COLO829 (cell line): ENCODE results near the gene CYP2W1.
"Not testable (repeated sequence)": the region's sequence is repeated elsewhere in the genome, so short reads cannot be mapped to it uniquely, and the experiment has no call there.

ENCODE experiments used
- DNase-seq: peaks from one replicate; pipeline ENCODE4 v3.0.0; 2012; ENCODE audit warnings: low spot score

CYP2W1 gene

DNA sequence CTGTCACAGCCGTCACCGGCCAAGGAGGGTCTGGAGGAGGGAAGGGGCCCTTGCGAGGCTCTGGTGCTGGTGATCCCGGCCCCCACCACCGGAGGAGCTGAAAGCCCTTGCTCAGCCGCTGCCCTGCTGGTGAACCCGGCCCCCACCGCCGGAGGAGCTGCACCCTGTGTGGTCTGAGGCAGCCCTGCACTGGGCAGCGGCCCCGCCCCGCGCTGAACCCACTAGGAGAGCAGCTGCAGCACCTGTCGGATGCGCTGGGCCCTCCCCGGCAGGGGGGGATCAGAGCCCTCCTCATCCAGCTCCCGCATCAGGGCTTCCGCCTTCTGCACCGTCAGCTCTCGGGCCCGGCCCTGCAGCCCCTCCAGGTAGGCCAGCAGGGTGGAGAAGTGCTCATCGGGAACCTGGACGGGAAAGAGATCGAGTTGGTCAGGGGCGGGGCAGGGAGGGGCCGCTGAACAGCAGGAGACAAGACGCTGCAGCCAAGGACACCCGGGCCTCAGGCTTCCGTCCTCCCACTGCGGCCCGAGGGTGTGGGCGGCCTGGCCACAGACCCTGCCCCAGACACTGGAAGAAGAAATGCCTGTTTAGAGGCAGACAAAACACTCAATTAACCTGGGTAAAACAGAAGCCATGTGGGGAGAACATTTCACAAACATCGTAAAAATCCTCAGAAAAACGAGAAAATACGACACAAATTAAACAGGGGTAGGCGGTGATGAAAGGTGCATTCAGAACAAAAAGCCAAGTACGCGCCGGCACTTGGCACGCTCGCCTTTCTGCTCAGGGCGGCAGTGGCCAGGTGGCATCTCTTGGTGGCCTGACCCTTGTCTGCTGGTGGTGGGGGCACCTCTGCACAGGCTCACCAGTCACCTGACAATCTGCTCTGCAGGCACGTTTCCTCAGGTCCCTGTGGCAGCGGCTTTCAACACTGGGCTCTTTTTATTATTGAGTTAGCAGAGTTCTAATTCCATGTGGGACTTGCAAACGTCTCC is 14.7 kb downstream of the CYP2W1 start:
- no peak for DNase-seq

DNA sequence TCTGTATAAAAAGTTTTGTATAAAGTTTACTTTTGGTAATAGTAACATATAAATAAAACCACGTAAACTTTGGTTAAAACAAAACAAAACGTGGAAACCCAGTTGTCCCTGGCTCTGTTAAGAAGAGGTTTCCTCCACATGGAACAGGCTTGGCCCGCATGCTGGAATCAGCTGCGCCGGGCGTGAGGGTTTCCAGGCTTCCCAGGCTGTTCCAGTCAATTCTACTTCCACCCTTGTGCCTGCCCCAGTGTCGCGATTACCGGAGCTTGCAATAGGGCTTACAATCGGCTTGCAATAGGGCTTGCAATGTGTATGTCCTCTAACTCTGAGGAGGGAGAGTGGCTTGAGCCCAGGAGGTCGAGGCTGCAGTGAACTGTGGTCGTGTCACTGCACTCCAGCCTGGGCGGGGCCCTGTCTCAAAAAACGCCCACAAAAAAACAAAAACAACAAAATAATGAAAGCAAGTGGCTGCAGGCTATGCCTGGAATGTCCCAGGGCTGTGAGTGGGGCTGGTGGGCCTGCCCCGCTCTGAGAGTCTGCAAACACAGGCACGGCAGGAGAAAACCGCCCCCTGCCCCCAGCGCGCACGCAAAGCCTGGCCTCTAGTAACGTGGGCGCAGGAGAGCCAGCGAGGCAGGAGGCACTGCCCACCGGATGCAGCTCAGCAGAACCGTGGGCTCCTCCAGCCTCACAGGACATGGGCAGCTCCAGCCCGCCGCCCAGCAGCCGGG is 16.3 kb downstream of the CYP2W1 start:
- DNase-seq: no peak

DNA sequence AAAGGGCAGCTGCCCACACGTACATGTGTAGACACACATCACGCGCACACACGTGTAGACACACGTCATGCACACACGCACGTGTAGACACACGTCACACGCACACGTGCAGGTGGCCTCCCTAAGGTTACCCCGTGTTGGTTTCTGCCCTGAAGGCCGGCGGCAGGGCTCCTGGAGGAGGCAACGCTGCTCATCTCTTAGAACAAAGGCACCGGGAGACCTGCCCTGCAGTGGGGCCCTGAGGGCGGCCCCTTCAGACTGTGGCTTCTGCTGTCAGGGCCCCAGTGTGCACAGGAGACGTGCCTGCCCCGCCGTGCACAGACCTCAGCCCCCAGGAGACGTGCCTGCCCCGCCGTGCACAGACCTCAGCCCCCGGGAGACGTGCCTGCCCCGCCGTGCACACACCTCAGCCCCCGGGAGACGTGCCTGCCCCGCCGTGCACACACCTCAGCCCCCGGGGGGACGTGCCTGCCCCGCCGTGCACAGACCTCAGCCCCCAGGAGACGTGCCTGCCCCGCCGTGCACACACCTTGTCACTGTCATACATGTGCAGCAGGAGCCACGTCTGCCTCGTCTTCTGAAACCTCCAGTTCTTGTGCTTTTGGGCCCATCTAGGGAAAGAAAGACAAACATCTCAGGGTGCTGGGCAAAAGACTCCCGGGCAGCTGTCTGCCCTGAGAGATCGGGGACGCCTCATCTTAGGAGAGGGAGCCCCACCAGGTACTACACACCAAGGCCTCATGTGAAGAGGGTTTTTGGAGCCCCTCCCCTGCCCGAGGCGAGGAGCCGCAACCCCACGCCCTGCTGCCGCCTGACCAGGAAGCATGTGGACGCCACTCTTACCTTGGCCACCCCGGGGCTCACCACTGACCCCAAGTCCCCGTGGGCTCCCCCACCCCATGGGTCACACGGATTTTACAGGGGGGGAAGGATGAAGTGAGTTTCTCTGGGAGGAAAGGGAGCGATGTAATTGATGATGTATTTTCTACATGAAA is 17.3 kb downstream of the CYP2W1 start:
- no peak for DNase-seq

- DNase-seq: not testable (repeated sequence)
Observed at GRCh38 chr7:1001069-1001770, 18.2 kb downstream of the CYP2W1 start.

DNA sequence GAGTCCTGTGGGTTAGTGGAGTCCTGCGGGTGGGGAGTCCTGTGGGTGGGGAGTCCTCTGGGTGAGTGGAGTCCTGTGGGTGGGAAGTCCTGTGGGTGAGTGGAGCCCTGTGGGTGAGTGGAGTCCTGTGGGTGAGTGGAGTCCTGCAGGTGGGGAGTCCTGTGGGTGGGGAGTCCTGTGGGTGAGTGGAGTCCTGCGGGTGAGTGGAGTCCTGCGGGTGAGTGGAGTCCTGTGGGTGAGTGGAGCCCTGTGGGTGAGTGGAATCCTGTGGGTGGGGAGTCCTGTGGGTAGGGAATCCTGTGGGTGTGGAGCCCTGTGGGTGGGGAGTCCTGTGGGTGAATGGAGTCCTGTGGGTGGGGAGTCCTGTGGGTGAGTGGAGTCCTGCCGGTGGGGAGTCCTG is 19.0 kb downstream of the CYP2W1 start:
- not testable (repeated sequence) for DNase-seq

GRCh38 chr7:1002445-1002844 is 19.5 kb downstream of the CYP2W1 start:
- DNase-seq: not testable (repeated sequence)

- no peak for DNase-seq
Observed at GRCh38 chr7:1004018-1004852, 21.3 kb downstream of the CYP2W1 start.

- no peak for DNase-seq
Observed at GRCh38 chr7:1005303-1005702, 22.3 kb downstream of the CYP2W1 start.

- no peak for DNase-seq
Observed at GRCh38 chr7:1007901-1008300, 24.9 kb downstream of the CYP2W1 start.

- DNase-seq: no peak
Observed at GRCh38 chr7:1008733-1009363, 25.9 kb downstream of the CYP2W1 start.

DNA sequence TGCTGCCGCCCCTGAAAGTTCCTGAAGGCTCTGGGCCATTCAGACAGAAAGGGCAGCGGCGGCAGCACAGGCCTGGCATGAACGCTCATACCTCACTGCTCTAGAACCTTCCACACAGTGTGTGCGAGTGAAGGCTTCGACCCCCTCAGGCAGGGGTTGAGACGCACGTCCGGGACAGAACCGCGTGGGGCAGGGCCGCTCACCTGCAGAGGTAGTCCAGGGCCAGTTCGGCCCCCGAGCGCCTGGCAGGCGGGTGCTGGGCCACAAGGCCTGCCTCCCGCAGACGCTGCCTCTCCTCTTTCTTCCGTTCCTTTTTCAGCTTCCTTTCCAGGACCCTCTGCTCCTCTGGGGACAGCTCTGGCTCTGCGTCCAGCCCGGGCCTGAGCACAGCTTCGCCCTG is 26.8 kb downstream of the CYP2W1 start:
- DNase-seq: no peak

DNA sequence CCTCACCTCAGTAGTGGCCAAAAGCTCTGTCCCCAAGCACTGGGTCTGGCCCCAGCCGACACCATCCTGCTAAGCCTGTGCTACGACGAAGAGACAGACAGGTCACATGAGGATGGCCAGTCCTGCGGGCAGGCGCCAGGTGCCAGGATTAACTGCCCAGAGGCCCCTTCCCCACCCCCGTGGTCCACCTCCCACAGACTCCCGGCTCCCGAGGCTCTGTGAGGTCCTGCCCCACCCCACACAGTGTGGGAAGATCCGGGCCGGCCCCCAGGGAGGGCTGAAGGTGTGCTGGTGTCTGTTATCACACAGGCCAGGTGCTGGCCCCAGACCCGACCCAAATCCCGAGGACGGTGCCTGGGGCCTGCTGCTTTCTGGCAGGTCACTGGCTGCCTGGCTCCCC is 27.2 kb downstream of the CYP2W1 start:
- no peak for DNase-seq

GRCh38 chr7:1011297-1012003 is 28.5 kb downstream of the CYP2W1 start:
- no peak for DNase-seq

GRCh38 chr7:1012004-1012715 is 29.2 kb downstream of the CYP2W1 start:
- DNase-seq: no peak

DNA sequence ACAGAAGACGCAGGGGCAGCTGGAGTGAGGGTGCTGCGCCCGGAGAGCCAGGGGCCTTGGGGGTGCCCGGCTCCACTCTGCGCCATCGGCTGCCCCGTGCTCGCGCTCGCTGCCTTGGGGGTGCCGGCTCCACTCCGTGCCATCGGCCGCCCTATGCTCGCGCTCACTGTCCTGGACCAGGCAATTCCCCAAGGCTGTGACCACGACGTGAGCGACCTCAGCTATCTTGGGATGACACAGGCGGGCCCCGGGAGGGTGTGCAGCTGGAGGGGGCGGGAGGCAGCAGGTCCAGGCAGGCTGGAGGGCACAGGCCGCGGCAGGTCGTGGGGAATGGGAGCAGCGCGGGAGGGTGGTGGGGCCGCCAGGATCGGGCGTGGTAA is 29.7 kb downstream of the CYP2W1 start:
- no peak for DNase-seq

DNA sequence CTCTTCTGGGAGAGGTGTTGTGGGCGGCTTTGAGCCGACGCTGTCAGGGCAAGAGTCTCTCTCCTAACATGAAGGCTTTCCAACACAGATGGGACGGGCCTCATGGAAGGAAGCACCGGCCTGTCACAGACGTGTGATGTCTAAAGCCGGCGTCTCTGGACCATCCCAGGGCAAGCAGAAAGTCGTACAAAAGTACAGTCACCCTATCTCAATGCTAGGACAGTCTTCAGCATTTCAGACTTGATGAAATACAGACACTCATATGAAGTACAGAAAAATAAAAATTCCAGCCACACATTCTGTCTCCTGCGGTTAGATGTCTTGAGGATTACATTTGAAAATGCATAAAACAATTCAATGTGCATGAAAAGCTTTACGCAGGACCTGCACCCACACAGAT is 30.6 kb downstream of the CYP2W1 start:
- DNase-seq: no peak

GRCh38 chr7:1014681-1015080 is 31.7 kb downstream of the CYP2W1 start:
- DNase-seq: no peak
